H9 (cell line): ENCODE data around the gene PARK7. TPM values are rescaled to one million over a fixed set of nuclear protein-coding genes. Genes with fewer than 3 reads are reported as not detected.

Experiments
- DNase-seq: peaks from one replicate; pipeline ENCODE4 v3.0.0-alpha.2; 2017
- H2AFZ ChIP-seq: one replicate; pipeline ENCODE4 v1.6.1; 2013; ENCODE audit warnings: mild to moderate bottlenecking, low read length, control low read depth, moderate library complexity
- H2AK5ac ChIP-seq: 2 replicates; pipeline ENCODE4 v1.6.1; 2013; ENCODE audit warnings: low read length, control low read depth, mixed read lengths; ENCODE audit not compliant: insufficient read length
- H2BK120ac ChIP-seq: one replicate; pipeline ENCODE4 v1.6.1; 2013; ENCODE audit warnings: low read depth, mild to moderate bottlenecking, low read length, control low read depth, inconsistent platforms; ENCODE audit not compliant: poor library complexity, severe bottlenecking
- H2BK12ac ChIP-seq: 2 replicates; pipeline ENCODE4 v1.6.1; 2013; ENCODE audit warnings: low read length, control low read depth, mixed read lengths, low read depth; ENCODE audit not compliant: insufficient read length
- H2BK15ac ChIP-seq: 2 replicates; pipeline ENCODE4 v1.6.1; 2013; ENCODE audit warnings: low read depth, low read length, control low read depth
- H2BK20ac ChIP-seq: one replicate; pipeline ENCODE4 v1.6.1; 2013; ENCODE audit warnings: low read depth, mild to moderate bottlenecking, low read length, control low read depth, inconsistent platforms; ENCODE audit not compliant: poor library complexity, severe bottlenecking
- H2BK5ac ChIP-seq: 2 replicates; pipeline ENCODE4 v1.6.1; 2013; ENCODE audit warnings: low read length, control low read depth, mixed read lengths; ENCODE audit not compliant: insufficient read length
- H3K14ac ChIP-seq: 2 replicates; pipeline ENCODE4 v1.6.1; 2013; ENCODE audit warnings: low read length, control low read depth; ENCODE audit not compliant: insufficient read depth
- H3K18ac ChIP-seq: 2 replicates; pipeline ENCODE4 v1.6.1; 2013; ENCODE audit warnings: low read depth, mild to moderate bottlenecking, mixed read lengths, low read length, control low read depth; ENCODE audit not compliant: insufficient read length
- H3K23ac ChIP-seq: 2 replicates; pipeline ENCODE4 v1.6.1; 2013; ENCODE audit warnings: low read length, control low read depth, mixed read lengths, low read depth; ENCODE audit not compliant: insufficient read length
- H3K23me2 ChIP-seq: 2 replicates; pipeline ENCODE4 v1.6.1; 2013; ENCODE audit warnings: low read depth, mild to moderate bottlenecking, mixed read lengths, low read length, control low read depth; ENCODE audit not compliant: insufficient read length, poor library complexity, severe bottlenecking
- H3K27ac ChIP-seq: 2 replicates; pipeline ENCODE4 v1.5.1; 2013; ENCODE audit warnings: low read length, control low read depth, mixed read lengths, low read depth; ENCODE audit not compliant: insufficient read length
- H3K27me3 ChIP-seq: 2 replicates; pipeline ENCODE4 v1.6.1; 2013; ENCODE audit warnings: low read length, control low read depth, inconsistent platforms; ENCODE audit not compliant: insufficient read depth
- H3K4ac ChIP-seq: 2 replicates; pipeline ENCODE4 v1.6.1; 2013; ENCODE audit warnings: low read depth, mild to moderate bottlenecking, control low read depth, inconsistent platforms, low read length, moderate library complexity
- H3K4me1 ChIP-seq: 2 replicates; pipeline ENCODE4 v1.6.1; 2013; ENCODE audit warnings: low read length, control low read depth, inconsistent platforms; ENCODE audit not compliant: insufficient read depth
- H3K4me2 ChIP-seq: 2 replicates; pipeline ENCODE4 v1.6.1; 2013; ENCODE audit warnings: low read length, control low read depth, mixed read lengths; ENCODE audit not compliant: insufficient read length, insufficient read depth
- H3K56ac ChIP-seq: 2 replicates; pipeline ENCODE4 v1.6.1; 2013; ENCODE audit warnings: low read depth, mild to moderate bottlenecking, mixed read lengths, low read length, control low read depth; ENCODE audit not compliant: insufficient read length
- H3K79me1 ChIP-seq: 2 replicates; pipeline ENCODE4 v1.6.1; 2013; ENCODE audit warnings: low read depth, mild to moderate bottlenecking, moderate library complexity, low read length, control low read depth, inconsistent platforms; ENCODE audit not compliant: insufficient read depth, poor library complexity, severe bottlenecking
- H3K79me2 ChIP-seq: 2 replicates; pipeline ENCODE4 v1.6.1; 2013; ENCODE audit warnings: low read length, control low read depth, inconsistent platforms; ENCODE audit not compliant: insufficient read depth
- H3K9ac ChIP-seq: 2 replicates; pipeline ENCODE4 v1.6.1; 2013; ENCODE audit warnings: low read length, control low read depth, mixed read lengths; ENCODE audit not compliant: insufficient read length; ENCODE audit errors: extremely low read depth
- H3K9me3 ChIP-seq: one replicate; pipeline ENCODE4 v1.6.1; 2013; ENCODE audit warnings: low read depth, low read length, inconsistent platforms; ENCODE audit not compliant: control insufficient read depth
- H3T11ph ChIP-seq: one replicate; pipeline ENCODE4 v1.6.1; 2013; ENCODE audit warnings: mild to moderate bottlenecking, low read length, control low read depth, inconsistent platforms
- H4K20me1 ChIP-seq: one replicate; pipeline ENCODE4 v1.6.1; 2013; ENCODE audit not compliant: control insufficient read depth, insufficient read length, insufficient read depth
- H4K5ac ChIP-seq: 2 replicates; pipeline ENCODE4 v1.6.1; 2013; ENCODE audit warnings: low read depth, mild to moderate bottlenecking, mixed read lengths, low read length, control low read depth; ENCODE audit not compliant: insufficient read length
- H4K8ac ChIP-seq: replicated peaks from 2 replicates; pipeline ENCODE4 v1.6.1; 2013; ENCODE audit warnings: low read length, control low read depth, mixed read lengths, low read depth; ENCODE audit not compliant: insufficient read length
- H4K91ac ChIP-seq: 2 replicates; pipeline ENCODE4 v1.6.1; 2013; ENCODE audit warnings: low read depth, mild to moderate bottlenecking, moderate library complexity, mixed read lengths, low read length, control low read depth; ENCODE audit not compliant: insufficient read length
- H3K27ac Mint-ChIP-seq, 3 experiments: 2 replicates in 2 of 3; 3 replicates in 1 of 3; pipeline ENCODE4 v1.8.0; 2020 to 2021; ENCODE audit warnings: mixed read lengths in 3 of 3, mild to moderate bottlenecking in 1 of 3, moderate library complexity in 1 of 3
- H3K27me3 Mint-ChIP-seq: 2 replicates; pipeline ENCODE4 v1.8.0; 2021; ENCODE audit warnings: low read depth, mild to moderate bottlenecking, moderate library complexity, mixed read lengths
- H3K36me3 Mint-ChIP-seq, 3 experiments: 2 replicates in 2 of 3; 3 replicates in 1 of 3; pipeline ENCODE4 v1.8.0; 2020 to 2021; ENCODE audit warnings: low read depth in 3 of 3, mixed read lengths in 3 of 3; ENCODE audit not compliant: insufficient read depth in 1 of 3
- H3K4me1 Mint-ChIP-seq, 2 experiments: 2 replicates each; pipeline ENCODE4 v1.8.0; 2020; ENCODE audit warnings: mixed read lengths in 2 of 2
- H3K4me3 Mint-ChIP-seq, 2 experiments: 2 replicates in 1 of 2; 3 replicates in 1 of 2; pipeline ENCODE4 v1.8.0; 2020 to 2021; ENCODE audit warnings: mild to moderate bottlenecking in 2 of 2, mixed read lengths in 2 of 2, moderate library complexity in 1 of 2
- H3K9me3 Mint-ChIP-seq, 2 experiments: 2 replicates in 1 of 2; 3 replicates in 1 of 2; pipeline ENCODE4 v1.8.0; 2020; ENCODE audit warnings: mild to moderate bottlenecking in 2 of 2, mixed read lengths in 2 of 2, moderate library complexity in 1 of 2
- WGBS: extraction: QIAGEN DNeasy Blood & Tissue Kit; methylation state at CpG from one replicate; pipeline ENCODE4 v1.1.7; 2013; ENCODE audit warnings: missing lambda C conversion rate, low lambda C conversion rate, mixed read lengths; ENCODE audit not compliant: insufficient read length; ENCODE audit errors: extremely low coverage; 5-methylcytosine and 5-hydroxymethylcytosine counted together
- total RNA-seq: library from RNA; stranded (reverse); gene quantifications from 2 replicates; pipeline ENCODE4 v1.2.1, GENCODE V29; 2021
- TF ChIP-seq, protein P1 (sequence below): fragments of 200-600 bp; sonication (generic); conservative IDR thresholded peaks from 3 replicates; pipeline ENCODE4 v1.8.0; 2021; ENCODE audit warnings: antibody characterized with exemption, mild to moderate bottlenecking

The PARK7 gene
- total RNA-seq, 1 experiment from 2014 or later, result 370 TPM

DNA sequence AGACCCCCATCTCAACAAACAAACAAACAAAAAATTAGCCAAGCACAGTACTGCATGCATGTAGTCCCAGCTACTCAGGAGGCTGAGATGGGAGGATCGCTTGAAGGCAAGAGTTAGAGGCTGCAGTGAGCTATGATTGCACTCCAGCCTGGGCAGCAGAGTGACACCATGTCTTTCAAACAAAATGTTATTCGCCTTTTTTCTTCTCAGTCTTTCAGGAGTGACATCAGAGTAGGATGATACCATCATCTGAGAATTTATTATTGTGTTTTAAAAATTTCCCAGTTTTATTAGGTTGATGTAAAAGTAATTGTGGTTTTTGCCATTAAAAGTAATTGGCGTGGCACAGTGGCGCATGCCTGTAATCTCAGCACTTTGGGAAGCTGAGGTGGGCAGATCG lies 10.8 kb downstream of the PARK7 start:
- no peak overlapping the region for H2BK12ac ChIP-seq
- H3K4ac ChIP-seq, result no peak overlapping the region
- no peak overlapping the region for H4K91ac ChIP-seq
- H3K23me2 ChIP-seq, result no peaks in the 10 kb centered on the region
- WGBS, result no CpG with 5 or more reads among the region's 5 CpGs
- no peak overlapping the region for H2AFZ ChIP-seq
- no peak overlapping the region for H4K5ac ChIP-seq
- no peaks in the 10 kb centered on the region for H3K27me3 Mint-ChIP-seq
- H3K4me1 Mint-ChIP-seq, result peaks cover 2% of the 10 kb centered on the region in 2 experiments
- no peaks in the 10 kb centered on the region for H4K20me1 ChIP-seq
- H4K8ac ChIP-seq, result no peak overlapping the region
- TF ChIP-seq, protein P1, sequence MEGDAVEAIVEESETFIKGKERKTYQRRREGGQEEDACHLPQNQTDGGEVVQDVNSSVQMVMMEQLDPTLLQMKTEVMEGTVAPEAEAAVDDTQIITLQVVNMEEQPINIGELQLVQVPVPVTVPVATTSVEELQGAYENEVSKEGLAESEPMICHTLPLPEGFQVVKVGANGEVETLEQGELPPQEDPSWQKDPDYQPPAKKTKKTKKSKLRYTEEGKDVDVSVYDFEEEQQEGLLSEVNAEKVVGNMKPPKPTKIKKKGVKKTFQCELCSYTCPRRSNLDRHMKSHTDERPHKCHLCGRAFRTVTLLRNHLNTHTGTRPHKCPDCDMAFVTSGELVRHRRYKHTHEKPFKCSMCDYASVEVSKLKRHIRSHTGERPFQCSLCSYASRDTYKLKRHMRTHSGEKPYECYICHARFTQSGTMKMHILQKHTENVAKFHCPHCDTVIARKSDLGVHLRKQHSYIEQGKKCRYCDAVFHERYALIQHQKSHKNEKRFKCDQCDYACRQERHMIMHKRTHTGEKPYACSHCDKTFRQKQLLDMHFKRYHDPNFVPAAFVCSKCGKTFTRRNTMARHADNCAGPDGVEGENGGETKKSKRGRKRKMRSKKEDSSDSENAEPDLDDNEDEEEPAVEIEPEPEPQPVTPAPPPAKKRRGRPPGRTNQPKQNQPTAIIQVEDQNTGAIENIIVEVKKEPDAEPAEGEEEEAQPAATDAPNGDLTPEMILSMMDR, result no peak
- no peak for DNase-seq
- H3K23ac ChIP-seq, result no peak overlapping the region
- no peak overlapping the region for H3K4me2 ChIP-seq
- H3K36me3 Mint-ChIP-seq, result peaks cover 44 to 63% (median 53%) of the 10 kb centered on the region in 3 experiments
- no peak overlapping the region for H2BK5ac ChIP-seq
- no peak overlapping the region for H2AK5ac ChIP-seq
- H3K9me3 ChIP-seq, result no peaks in the 10 kb centered on the region
- H3K4me1 ChIP-seq, result no peaks in the 10 kb centered on the region
- no peak overlapping the region for H3T11ph ChIP-seq
- no peak overlapping the region for H3K56ac ChIP-seq
- no peak overlapping the region for H3K4me3 Mint-ChIP-seq
- H3K27ac ChIP-seq, result no peak overlapping the region
- no peak overlapping the region for H3K27ac Mint-ChIP-seq
- H2BK20ac ChIP-seq, result no peak overlapping the region
- H3K9ac ChIP-seq, result no peak overlapping the region
- H3K27me3 ChIP-seq, result no peaks in the 10 kb centered on the region
- H3K79me1 ChIP-seq, result peaks cover 6% of the 10 kb centered on the region
- peaks cover 2% of the 10 kb centered on the region; the same call in 1 of the 2 replicates for H3K79me2 ChIP-seq
- H2BK15ac ChIP-seq, result no peak overlapping the region
- H3K14ac ChIP-seq, result no peak overlapping the region
- H3K18ac ChIP-seq, result no peak overlapping the region
- H2BK120ac ChIP-seq, result no peak overlapping the region
- H3K9me3 Mint-ChIP-seq, result no peaks in the 10 kb centered on the region
